ENCODE measurements around the gene TET2.

The TET2 gene

DNA sequence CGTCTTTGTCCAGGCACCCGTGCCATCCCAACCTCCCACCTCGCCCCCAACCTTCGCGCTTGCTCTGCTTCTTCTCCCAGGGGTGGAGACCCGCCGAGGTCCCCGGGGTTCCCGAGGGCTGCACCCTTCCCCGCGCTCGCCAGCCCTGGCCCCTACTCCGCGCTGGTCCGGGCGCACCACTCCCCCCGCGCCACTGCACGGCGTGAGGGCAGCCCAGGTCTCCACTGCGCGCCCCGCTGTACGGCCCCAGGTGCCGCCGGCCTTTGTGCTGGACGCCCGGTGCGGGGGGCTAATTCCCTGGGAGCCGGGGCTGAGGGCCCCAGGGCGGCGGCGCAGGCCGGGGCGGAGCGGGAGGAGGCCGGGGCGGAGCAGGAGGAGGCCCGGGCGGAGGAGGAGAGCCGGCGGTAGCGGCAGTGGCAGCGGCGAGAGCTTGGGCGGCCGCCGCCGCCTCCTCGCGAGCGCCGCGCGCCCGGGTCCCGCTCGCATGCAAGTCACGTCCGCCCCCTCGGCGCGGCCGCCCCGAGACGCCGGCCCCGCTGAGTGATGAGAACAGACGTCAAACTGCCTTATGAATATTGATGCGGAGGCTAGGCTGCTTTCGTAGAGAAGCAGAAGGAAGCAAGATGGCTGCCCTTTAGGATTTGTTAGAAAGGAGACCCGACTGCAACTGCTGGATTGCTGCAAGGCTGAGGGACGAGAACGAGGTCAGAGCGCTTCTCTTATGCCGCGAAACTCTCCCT, at the start of gene TET2:
Gene TET2, plus strand, starts transcription at position 601 of the 740 bp plus-strand sequence. CDS start 87,067 bp downstream, outside the sequence.
- DNase-seq = peak; percentile 83

DNA sequence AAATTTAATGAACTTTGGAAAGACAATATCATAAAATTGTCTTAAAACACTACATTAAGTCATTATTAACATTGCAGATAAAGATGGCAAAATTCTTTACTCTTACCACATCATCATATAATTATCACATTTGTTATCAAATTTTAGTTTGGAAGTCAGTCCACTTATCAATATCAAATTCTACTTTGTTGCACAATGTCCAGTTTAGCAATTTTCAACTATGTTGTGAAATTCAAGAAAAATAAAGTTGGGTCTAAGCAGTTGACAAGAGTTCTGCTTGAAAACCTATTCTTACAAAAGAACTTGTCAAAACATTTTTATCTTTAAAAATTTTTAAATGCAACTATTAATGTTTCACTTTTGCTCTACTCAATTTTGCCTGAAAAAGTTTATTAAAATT, 44.7 kb upstream of the TET2 start:
- DNase-seq = no peak
- in situ Hi-C loops (cut with HindIII; ENCODE audit: low pct_ligation_motif_present, low pct_unique_long_range_greater_than_20kb, low sequenced_read_pairs) = no loop called here

More for the DNA sequence above, at the start of gene TET2:
- in situ Hi-C loops (cut with HindIII; ENCODE audit: low pct_ligation_motif_present, low pct_unique_long_range_greater_than_20kb, low sequenced_read_pairs) = no loop called here

DNA sequence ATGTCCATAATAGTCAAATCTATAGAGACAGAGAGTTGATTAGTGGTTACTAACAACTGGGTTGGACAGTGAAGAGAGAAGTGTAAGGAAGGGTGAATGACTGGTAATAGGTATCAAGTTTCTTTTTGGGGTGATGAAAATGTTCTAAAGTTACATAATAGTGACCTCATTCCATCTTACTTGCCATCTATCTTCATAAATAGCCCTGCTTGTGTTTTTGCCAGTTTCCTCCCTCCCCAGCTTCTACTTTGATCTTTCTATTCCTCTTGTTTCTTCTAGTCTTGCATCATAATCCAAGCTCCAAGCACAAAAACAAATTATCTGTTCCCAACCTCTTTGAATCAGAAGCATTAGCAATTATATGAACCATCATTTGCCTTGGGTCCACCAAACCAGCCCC, 40.2 kb upstream of the TET2 start:
- no peak for DNase-seq
- in situ Hi-C loops (cut with HindIII; ENCODE audit: low pct_ligation_motif_present, low pct_unique_long_range_greater_than_20kb, low sequenced_read_pairs) = no loop called here

DNA sequence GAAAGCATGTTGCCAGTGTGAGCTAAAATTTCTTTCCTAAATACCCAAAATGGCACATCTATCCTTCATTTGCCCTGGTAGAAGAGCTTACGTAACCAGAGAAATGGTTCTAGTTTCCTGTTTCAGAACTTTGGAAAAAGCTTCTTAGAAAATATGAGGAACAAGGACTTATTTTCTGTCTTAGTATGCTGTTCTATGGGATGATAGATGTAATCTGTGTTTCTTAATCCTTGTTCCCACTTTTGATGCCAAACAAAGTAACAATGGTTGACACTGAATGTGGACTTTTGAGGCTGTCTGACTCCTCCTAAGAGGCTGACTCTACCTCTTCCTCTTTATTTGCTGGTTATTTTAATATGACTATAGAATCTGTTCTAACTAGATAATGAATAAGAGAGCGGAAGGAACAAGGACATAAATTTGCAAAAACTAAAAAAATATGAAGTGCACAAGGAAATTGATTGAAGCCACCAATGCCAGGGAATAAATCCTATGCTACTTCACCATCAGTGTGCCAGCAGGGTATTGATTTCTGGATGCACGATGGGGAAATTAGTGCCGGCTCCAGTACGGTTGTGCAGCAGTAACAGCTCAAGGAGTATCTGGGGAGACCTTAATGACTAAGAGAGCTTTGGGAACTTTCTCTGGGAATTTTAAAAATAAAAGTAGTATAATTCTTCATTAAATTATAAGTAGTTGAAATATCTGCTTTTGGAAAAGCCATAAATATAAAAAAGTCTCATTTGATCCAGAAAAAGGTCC, 39.4 kb upstream of the TET2 start:
- in situ Hi-C loops (cut with HindIII; ENCODE audit: low pct_ligation_motif_present, low pct_unique_long_range_greater_than_20kb, low sequenced_read_pairs) = no loop called here
- DNase-seq = no peak

DNA sequence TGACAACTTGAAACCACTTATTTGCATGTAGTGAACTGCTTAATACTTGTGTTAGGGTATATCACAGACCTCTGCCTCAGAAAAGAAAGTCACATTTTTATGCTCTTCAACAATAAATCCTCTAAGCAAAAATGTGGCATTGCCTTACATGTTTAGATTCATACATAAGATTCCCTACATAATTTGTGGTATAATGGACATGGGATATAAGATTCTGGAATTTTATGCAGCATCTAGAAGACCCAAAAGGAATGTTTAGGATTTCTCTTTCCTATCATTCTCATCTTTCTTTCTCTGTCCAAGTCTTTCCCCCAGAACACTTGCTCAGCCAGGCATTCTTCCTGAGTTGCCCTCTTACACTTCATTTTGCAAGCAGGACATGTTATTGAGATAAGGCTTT, 37.7 kb upstream of the TET2 start:
- in situ Hi-C loops (cut with HindIII; ENCODE audit: low pct_ligation_motif_present, low pct_unique_long_range_greater_than_20kb, low sequenced_read_pairs) = no loop called here

DNA sequence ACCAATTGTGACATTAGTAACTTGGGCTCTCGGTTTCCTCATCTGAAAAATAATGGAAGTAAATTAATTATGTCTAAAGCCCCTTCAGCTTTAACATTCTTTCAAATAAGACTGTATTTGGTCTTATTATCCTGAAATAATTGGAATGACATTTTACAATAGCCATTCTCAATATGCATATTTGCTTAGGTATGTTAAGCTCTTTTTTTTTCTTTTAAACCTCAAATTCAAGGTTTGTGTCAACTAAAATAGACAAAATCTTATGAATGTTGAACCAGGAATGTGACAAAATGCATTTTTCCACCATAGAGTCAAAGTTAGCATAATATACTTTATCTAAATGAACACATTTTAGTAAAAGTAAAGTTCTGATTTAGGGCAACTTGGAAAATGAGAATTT, 34.4 kb upstream of the TET2 start:
- no peak for DNase-seq
- in situ Hi-C loops (cut with HindIII; ENCODE audit: low pct_ligation_motif_present, low pct_unique_long_range_greater_than_20kb, low sequenced_read_pairs) = no loop called here

More for the DNA sequence above, 37.7 kb upstream of the TET2 start:
- DNase-seq = no peak

DNA sequence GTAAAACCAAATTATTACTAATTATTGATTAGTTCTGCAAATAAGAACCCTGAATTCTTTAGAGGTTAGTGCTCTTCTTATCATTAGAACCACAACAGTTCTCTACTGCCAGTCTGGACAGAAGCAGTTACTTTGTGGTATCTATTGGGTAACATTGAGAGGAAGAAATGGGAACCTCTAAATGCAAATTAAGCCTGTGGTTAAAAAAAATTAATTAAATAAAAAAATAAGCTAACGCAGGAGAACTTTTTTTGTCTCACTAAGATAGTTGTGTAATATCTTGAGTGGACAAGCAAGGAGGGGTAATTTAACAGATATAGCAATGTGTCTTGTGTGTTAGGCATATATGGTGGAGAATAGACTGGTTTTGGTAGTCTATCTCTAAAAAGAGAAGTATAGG, 32.9 kb upstream of the TET2 start:
- no peak for DNase-seq
- in situ Hi-C loops (cut with HindIII; ENCODE audit: low pct_ligation_motif_present, low pct_unique_long_range_greater_than_20kb, low sequenced_read_pairs) = no loop called here

DNA sequence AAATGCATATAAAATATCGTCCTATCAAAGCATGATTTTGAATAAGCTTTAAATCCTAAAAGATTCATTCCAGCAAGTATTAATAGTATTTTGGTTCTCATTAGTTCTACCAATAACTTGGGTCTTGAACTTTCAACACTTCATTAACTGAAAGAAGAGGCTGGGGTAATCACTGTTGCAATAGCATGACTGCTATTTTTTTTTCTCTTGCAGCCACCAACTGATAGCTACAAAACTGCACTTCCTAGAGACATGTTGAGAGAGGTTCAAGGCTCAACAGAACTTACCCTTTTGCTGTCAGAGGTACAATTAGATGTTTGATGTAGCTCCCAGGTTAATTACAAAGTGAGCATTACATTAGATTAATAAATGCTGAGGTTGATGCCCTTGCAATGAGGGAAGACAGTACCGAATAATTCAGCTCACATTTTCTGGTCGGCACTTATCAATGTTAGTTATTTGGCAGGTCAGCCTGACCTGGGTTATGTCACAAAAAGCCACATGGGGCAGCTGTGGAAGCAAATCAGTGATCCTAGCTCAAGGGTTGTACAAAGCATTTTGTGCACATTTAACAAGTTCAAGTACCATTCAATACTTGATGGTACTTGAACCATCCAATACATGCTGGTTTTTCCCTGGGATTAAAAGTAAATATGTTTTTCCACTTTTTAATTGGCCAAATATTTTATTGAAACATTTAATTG, 29.9 kb upstream of the TET2 start:
- DNase-seq = no peak
- in situ Hi-C loops (cut with HindIII; ENCODE audit: low pct_ligation_motif_present, low pct_unique_long_range_greater_than_20kb, low sequenced_read_pairs) = no loop called here

DNA sequence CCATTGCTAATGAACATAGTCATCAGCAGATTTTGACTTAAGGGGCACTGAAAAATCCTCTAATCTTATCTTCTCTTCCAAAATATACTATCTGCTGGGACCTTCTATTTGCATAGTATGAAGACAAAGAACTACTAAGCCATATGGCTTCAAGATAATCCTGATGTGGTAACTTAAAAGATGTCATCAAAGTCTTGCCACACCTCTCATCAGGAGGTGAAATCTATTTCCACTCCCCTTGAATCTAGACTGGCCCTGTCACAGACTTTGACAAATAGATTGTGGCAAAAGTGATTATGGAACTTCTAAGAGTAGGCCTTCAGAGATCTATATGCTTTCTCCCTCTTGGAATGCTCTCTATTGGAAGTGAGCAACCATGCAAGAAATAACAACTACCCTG, 27.3 kb upstream of the TET2 start:
- in situ Hi-C loops (cut with HindIII; ENCODE audit: low pct_ligation_motif_present, low pct_unique_long_range_greater_than_20kb, low sequenced_read_pairs) = no loop called here
- DNase-seq = no peak

DNA sequence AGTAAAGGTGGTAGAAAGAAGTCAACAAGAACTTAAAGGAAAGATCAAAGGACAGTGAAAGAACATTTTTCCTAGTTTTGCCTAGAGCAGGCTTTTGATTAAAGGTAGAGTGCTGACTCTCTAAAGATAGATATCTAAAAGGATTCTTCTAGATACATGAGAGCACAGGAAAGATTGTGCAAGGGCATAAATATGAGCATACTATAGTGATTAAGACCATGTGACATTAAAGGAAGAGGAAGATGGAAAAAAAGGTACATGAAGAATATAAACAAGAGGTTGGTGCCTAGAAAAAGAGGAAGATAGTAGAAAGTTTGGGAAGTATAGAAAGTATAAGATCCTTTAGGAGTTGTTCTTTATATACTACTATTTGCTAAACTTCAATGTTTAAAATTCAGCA, 26.1 kb upstream of the TET2 start:
- no peak for DNase-seq
- in situ Hi-C loops (cut with HindIII; ENCODE audit: low pct_ligation_motif_present, low pct_unique_long_range_greater_than_20kb, low sequenced_read_pairs) = no loop called here

DNA sequence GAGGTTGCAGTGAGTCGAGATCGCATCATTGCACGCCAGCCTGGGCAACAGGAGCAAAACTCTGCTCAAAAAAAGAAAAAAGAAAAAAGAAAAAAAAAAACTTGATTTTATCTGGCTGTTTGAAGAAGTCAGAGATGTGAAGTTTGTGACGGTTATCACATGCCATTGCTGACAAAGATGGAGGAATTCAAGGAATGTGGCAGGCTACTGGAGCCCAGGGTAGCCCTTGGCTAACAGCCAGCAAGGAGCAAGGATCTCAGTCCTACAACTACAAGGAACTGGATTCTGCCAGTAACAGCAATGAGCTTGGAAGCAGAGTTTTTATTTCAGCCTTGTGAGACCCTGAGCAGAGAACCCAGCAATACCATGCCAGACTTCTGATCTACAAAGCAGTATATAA, 24.3 kb upstream of the TET2 start:
- in situ Hi-C loops (cut with HindIII; ENCODE audit: low pct_ligation_motif_present, low pct_unique_long_range_greater_than_20kb, low sequenced_read_pairs) = no loop called here
- peak; percentile 53 for DNase-seq

DNA sequence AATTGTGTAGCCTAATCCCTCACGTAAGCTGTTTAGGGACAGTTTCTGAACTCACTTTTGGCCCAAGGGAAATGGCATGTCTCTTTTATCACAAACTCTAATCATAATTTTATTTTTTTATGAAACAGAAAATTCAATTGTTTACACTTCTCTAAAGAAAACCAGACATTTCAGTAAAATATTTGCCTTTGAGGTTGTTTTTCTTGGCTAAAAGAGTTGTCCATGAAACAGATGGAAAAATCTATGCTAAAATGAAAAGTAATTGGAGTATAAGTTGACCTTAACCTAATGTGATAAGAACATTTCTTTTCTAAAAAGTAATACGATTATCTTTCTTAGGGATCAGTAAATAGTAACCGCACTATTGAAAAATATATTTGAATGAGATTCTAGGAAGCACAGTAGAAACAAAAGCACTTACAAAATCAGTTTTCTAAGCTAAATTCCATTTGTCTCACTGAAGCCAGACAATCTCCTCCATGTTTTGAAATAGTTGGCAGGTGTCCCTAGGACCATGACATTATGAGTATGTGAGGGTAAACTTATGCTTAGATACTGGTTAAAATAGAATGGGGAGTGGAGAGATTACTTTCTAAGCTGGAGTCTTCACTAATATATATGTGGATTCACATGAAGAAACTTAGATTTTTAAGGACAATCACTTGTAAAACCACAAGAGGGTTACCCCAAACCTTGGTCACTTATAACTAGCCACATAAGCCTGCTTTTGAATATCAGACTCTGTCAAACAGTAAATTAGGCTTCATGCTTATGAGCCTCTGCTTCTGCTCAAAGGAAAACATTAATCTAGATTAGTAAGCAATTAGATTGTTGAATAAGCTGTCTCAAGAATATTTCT, 20.1 kb upstream of the TET2 start:
- in situ Hi-C loops (cut with HindIII; ENCODE audit: low pct_ligation_motif_present, low pct_unique_long_range_greater_than_20kb, low sequenced_read_pairs) = no loop called here
- no peak for DNase-seq

DNA sequence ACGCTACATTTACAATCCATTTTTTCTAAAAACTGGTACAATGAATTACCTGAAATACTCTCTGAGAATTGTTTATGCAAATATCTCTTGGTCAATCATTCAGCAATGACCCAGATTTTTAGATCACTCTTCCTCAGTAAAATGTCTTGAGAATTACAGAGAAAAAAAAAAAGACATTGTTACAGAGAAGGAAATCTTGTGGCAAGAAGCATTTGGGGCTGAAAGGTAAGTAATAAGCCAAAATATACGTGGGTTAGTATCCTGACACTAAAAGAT, 19.6 kb upstream of the TET2 start:
- DNase-seq = no peak
- in situ Hi-C loops (cut with HindIII; ENCODE audit: low pct_ligation_motif_present, low pct_unique_long_range_greater_than_20kb, low sequenced_read_pairs) = no loop called here

DNA sequence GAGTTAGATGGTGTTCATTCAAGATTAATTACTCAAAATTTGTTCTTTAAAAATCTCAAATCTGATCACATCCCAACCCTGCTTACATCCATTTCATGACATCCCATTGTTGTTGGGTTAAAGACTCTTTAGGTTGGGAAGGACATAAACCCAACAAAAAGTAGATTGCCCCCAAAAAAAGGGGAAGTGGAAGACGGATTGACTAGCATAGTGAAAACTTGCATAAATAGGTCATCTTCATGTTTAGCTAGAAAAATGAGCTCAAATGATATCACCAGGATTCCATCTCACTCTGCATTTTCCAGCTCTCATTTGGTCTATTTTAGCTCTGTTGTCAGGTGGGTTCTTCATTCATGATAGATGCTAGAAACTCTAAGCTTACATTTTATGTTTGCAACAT, 18.5 kb upstream of the TET2 start:
- DNase-seq = no peak
- in situ Hi-C loops (cut with HindIII; ENCODE audit: low pct_ligation_motif_present, low pct_unique_long_range_greater_than_20kb, low sequenced_read_pairs) = no loop called here

DNA sequence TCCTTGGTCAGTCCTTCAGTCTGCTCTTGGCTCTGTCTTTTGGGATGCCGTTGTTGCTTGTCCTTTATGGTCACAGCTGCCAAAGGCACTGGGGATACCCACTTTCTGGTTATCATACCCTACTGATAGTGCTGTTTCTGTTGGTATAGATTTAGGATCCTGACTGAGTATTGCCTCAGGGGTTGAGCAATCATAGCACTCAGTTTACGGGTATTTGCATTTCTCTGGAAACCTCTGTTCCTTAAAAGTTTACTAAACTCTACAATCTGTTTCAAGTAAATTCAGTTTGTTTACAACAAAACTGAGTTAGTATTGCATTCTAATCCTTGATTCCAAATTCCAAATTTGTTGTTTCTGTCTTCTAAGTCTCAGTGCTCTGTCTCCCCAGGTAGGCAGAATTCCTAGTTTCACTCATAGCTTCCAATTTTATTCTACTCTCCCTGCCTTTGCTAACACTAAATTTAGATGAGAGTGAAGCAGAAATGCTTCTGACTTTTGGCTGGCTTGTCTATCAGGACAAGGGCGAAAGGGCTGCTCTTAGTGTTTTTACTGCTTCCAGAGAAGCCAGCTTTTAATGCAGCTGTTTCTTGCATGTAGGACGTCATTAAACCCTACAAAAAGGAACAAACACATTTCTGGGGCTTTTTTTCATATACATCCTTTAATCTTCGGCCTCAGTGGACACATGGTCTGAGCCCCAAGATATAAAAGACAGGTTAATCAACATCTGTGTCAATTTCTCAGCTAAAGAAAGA, 17.2 kb upstream of the TET2 start:
- no peak for DNase-seq
- in situ Hi-C loops (cut with HindIII; ENCODE audit: low pct_ligation_motif_present, low pct_unique_long_range_greater_than_20kb, low sequenced_read_pairs) = no loop called here

DNA sequence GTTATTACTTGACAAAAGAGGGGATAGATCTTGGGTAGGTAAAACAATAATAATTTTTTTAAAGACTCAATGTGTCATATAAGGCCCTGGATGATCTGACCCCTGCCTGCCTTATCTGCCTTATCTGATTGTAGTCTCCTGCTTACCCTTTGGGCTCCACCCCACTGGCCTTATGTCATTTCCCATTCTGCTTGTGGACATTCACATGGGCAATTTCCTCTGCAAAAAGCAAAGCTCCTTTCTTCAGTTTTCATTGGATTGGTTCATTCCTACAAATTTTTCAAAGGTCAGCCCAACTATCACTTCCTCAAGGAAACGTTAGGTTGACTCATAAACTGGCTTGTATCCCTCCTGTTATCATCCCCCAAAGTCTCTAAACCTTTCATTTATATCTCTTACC, 15.7 kb upstream of the TET2 start:
- DNase-seq = no peak
- in situ Hi-C loops (cut with HindIII; ENCODE audit: low pct_ligation_motif_present, low pct_unique_long_range_greater_than_20kb, low sequenced_read_pairs) = no loop called here

DNA sequence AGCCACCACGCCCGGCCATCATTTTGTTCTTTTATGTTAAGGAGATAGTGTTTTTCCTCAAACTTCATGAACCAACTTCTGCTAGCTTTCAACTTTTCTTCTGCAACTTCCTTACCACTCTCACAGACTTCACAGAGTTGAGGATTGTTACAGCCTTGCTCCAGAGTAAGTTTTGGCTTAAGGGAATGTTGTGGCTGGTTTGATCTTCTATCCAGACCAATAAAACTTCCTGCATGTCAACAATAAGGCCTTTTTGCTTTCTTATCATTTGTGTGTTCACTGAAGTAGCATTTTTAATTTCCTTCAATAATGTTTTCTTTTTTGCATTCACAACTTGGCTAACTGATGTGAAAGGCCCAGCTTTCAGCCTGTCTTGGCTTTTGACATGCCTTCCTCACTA, 12.7 kb upstream of the TET2 start:
- in situ Hi-C loops (cut with HindIII; ENCODE audit: low pct_ligation_motif_present, low pct_unique_long_range_greater_than_20kb, low sequenced_read_pairs) = no loop called here
- DNase-seq = no peak

DNA sequence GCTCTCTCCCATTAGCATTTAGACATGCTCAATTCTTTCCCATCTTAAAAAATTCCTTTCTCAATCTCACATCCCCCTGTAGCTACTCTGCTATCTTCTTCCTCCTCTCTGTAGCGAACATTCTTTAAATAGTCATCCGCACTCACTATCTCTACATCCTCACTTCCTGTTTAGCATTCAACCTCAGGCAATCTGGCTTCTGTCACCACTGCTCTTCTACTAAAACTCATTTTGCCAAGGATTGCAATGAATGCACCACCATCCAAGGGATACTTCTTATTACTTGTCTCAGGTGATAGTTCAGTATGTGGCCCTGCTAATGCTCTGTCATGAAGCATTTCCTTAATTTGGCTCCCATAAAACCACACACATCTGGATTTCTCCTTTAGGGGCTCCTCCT, 10.9 kb upstream of the TET2 start:
- no peak for DNase-seq
- in situ Hi-C loops (cut with HindIII; ENCODE audit: low pct_ligation_motif_present, low pct_unique_long_range_greater_than_20kb, low sequenced_read_pairs) = no loop called here
